ENCODE results near the gene JUN.
"Not testable (repeated sequence)": the region's sequence is repeated elsewhere in the genome, so short reads cannot be mapped to it uniquely, and the experiment has no call there.

The JUN gene

GRCh38 chr1:58811303-58811702 is 27.5 kb upstream of the JUN start:
- no peak for DNase-seq

GRCh38 chr1:58809325-58810010 is 25.6 kb upstream of the JUN start:
- DNase-seq, result no peak

GRCh38 chr1:58808077-58808476 is 24.2 kb upstream of the JUN start:
- no peak for DNase-seq

GRCh38 chr1:58805716-58806571 is 22.1 kb upstream of the JUN start:
- no peak for DNase-seq

GRCh38 chr1:58804853-58805565 is 21.2 kb upstream of the JUN start:
- no peak for DNase-seq

GRCh38 chr1:58803858-58804257 is 20.0 kb upstream of the JUN start:
- DNase-seq, result no peak

GRCh38 chr1:58802640-58803399 is 19.0 kb upstream of the JUN start:
- no peak for DNase-seq

- DNase-seq, result not testable (repeated sequence)
Observed at GRCh38 chr1:58801286-58801685, 17.4 kb upstream of the JUN start.

- DNase-seq, result no peak
Observed at GRCh38 chr1:58799650-58800049, 15.8 kb upstream of the JUN start.

GRCh38 chr1:58798910-58799442 is 15.1 kb upstream of the JUN start:
- no peak for DNase-seq

GRCh38 chr1:58796416-58796815 is 12.6 kb upstream of the JUN start:
- no peak for DNase-seq

GRCh38 chr1:58794585-58794984 is 10.7 kb upstream of the JUN start:
- DNase-seq, result no peak

GRCh38 chr1:58792846-58793245 is 9.0 kb upstream of the JUN start:
- DNase-seq, result no peak

- no peak for DNase-seq
Observed at GRCh38 chr1:58791106-58791505, 7.3 kb upstream of the JUN start.

GRCh38 chr1:58789996-58790660 is 6.3 kb upstream of the JUN start:
- DNase-seq, result no peak

GRCh38 chr1:58789322-58789856 is 5.5 kb upstream of the JUN start:
- no peak for DNase-seq

GRCh38 chr1:58788259-58788658 is 4.4 kb upstream of the JUN start:
- DNase-seq, result no peak

- no peak for DNase-seq
Observed at GRCh38 chr1:58786927-58787245, 3.0 kb upstream of the JUN start.

GRCh38 chr1:58786184-58786926 is 2.5 kb upstream of the JUN start:
- no peak for DNase-seq

GRCh38 chr1:58785442-58786058 is 1.7 kb upstream of the JUN start:
- peak; percentile 89 for DNase-seq

Measured in right kidney (tissue), 1 donor.